HEK293 (cell line): ENCODE data around the gene FGD5.

Experiments used
- GLI4 ChIP-seq: fragments of 450-650 bp; formaldehyde crosslinking; IDR thresholded peaks from 2 replicates; pipeline ENCODE4 v1.5.1; 2016; ENCODE audit warnings: missing biosample characterization, missing genetic modification characterization
- MZF1 ChIP-seq: fragments of 450-650 bp; formaldehyde crosslinking; IDR thresholded peaks from 2 replicates; pipeline ENCODE4 v1.5.1; 2017; ENCODE audit warnings: missing biosample characterization, missing genetic modification characterization, borderline replicate concordance
- OVOL3 ChIP-seq: fragments of 450-650 bp; formaldehyde crosslinking; IDR thresholded peaks from 2 replicates; pipeline ENCODE4 v1.5.1; 2016; ENCODE audit warnings: missing biosample characterization, missing genetic modification characterization
- PRDM10 ChIP-seq: fragments of 450-650 bp; formaldehyde crosslinking; IDR thresholded peaks from 2 replicates; pipeline ENCODE4 v1.5.1; 2016; ENCODE audit warnings: missing biosample characterization, missing genetic modification characterization
- PRDM6 ChIP-seq: fragments of 450-650 bp; formaldehyde crosslinking; IDR thresholded peaks from 2 replicates; pipeline ENCODE4 v1.5.1; 2017; ENCODE audit warnings: missing biosample characterization, missing genetic modification characterization
- WT1 ChIP-seq: fragments of 450-650 bp; formaldehyde crosslinking; IDR thresholded peaks from 2 replicates; pipeline ENCODE4 v1.5.1; 2016; ENCODE audit warnings: missing biosample characterization, missing genetic modification characterization
- ZBTB1 ChIP-seq: fragments of 450-650 bp; formaldehyde crosslinking; IDR thresholded peaks from 2 replicates; pipeline ENCODE4 v1.5.1; 2016; ENCODE audit warnings: missing biosample characterization, missing genetic modification characterization
- ZBTB10 ChIP-seq: fragments of 450-650 bp; formaldehyde crosslinking; IDR thresholded peaks from 2 replicates; pipeline ENCODE4 v1.5.1; 2016; ENCODE audit warnings: missing biosample characterization, missing genetic modification characterization
- ZFP3 ChIP-seq: fragments of 450-650 bp; formaldehyde crosslinking; IDR thresholded peaks from 2 replicates; pipeline ENCODE4 v1.5.1; 2016; ENCODE audit warnings: low read depth, missing biosample characterization, missing genetic modification characterization
- ZFP41 ChIP-seq: fragments of 450-650 bp; formaldehyde crosslinking; IDR thresholded peaks from 2 replicates; pipeline ENCODE4 v1.5.1; 2016; ENCODE audit warnings: missing biosample characterization, missing genetic modification characterization, borderline replicate concordance
- ZNF148 ChIP-seq: fragments of 450-650 bp; formaldehyde crosslinking; IDR thresholded peaks from 2 replicates; pipeline ENCODE4 v1.5.0; 2017; ENCODE audit warnings: missing biosample characterization, missing genetic modification characterization, borderline replicate concordance
- ZNF2 ChIP-seq: fragments of 450-650 bp; formaldehyde crosslinking; IDR thresholded peaks from 2 replicates; pipeline ENCODE4 v1.5.1; 2016; ENCODE audit warnings: missing biosample characterization, missing genetic modification characterization
- ZNF202 ChIP-seq: fragments of 450-650 bp; formaldehyde crosslinking; IDR thresholded peaks from 2 replicates; pipeline ENCODE4 v1.5.1; 2016; ENCODE audit warnings: missing biosample characterization, missing genetic modification characterization, borderline replicate concordance
- ZNF26 ChIP-seq: fragments of 450-650 bp; formaldehyde crosslinking; IDR thresholded peaks from 2 replicates; pipeline ENCODE4 v1.5.1; 2016; ENCODE audit warnings: missing biosample characterization, missing genetic modification characterization
- ZNF513 ChIP-seq: fragments of 450-650 bp; IDR thresholded peaks from 2 replicates; pipeline ENCODE4 v1.5.1; 2018; ENCODE audit warnings: missing biosample characterization, missing genetic modification characterization
- ZNF521 ChIP-seq: fragments of 450-650 bp; formaldehyde crosslinking; IDR thresholded peaks from 2 replicates; pipeline ENCODE4 v1.5.1; 2017; ENCODE audit warnings: missing biosample characterization, mild to moderate bottlenecking, missing genetic modification characterization
- ZNF544 ChIP-seq: fragments of 450-650 bp; formaldehyde crosslinking; IDR thresholded peaks from 2 replicates; pipeline ENCODE4 v1.5.0; 2017; ENCODE audit warnings: missing biosample characterization, missing genetic modification characterization
- ZNF621 ChIP-seq: fragments of 450-650 bp; formaldehyde crosslinking; IDR thresholded peaks from 2 replicates; pipeline ENCODE4 v1.5.1; 2017; ENCODE audit warnings: missing biosample characterization, missing genetic modification characterization
- ZNF701 ChIP-seq: fragments of 450-650 bp; formaldehyde crosslinking; IDR thresholded peaks from 2 replicates; pipeline ENCODE4 v1.5.1; 2016; ENCODE audit warnings: missing biosample characterization, missing genetic modification characterization
- ZNF704 ChIP-seq: fragments of 450-650 bp; formaldehyde crosslinking; IDR thresholded peaks from 2 replicates; pipeline ENCODE4 v1.5.1; 2016; ENCODE audit warnings: missing biosample characterization, missing genetic modification characterization
- ZNF837 ChIP-seq: fragments of 450-650 bp; formaldehyde crosslinking; IDR thresholded peaks from 2 replicates; pipeline ENCODE4 v1.5.1; 2016; ENCODE audit warnings: missing biosample characterization, missing genetic modification characterization
- ZXDB ChIP-seq: fragments of 450-650 bp; formaldehyde crosslinking; IDR thresholded peaks from 2 replicates; pipeline ENCODE4 v1.5.1; 2016; ENCODE audit warnings: missing biosample characterization, missing genetic modification characterization

Gene FGD5

GRCh38 chr3:14947886-14948608 is 129.3 kb downstream of the FGD5 start (continued):
- TF ChIP-seq WT1 (tag by site-specific recombination) (peak; percentile 32), GLI4 (no peak), ZFP41 (tag by site-specific recombination) (no peak), OVOL3 (tag by site-specific recombination) (no peak), ZXDB (peak; percentile 84), ZNF2 (no peak), ZNF701 (tag by site-specific recombination) (no peak), ZFP3 (no peak), ZNF148 (tag by site-specific recombination) (no peak), ZNF704 (tag by site-specific recombination) (no peak), ZBTB1 (tag by site-specific recombination) (no peak), PRDM10 (tag by site-specific recombination) (peak; percentile 97), ZNF544 (tag by site-specific recombination) (no peak), ZBTB10 (tag by site-specific recombination) (no peak), ZNF202 (tag by site-specific recombination) (no peak), ZNF521 (tag by site-specific recombination) (no peak), ZNF513 (tag by site-specific recombination) (peak; percentile 94), ZNF621 (tag by site-specific recombination) (no peak), PRDM6 (no peak), ZNF837 (no peak), MZF1 (tag by site-specific recombination) (0 out of 2 replicates have a peak, but pooled peaks have one; percentile 13), ZNF26 (no peak)
